AG04450 (cell line): ENCODE measurements around the gene CST3. TPM values are rescaled to one million over a fixed set of nuclear protein-coding genes. Genes with fewer than 3 reads are reported as not detected.

ENCODE experiments used
- CTCF ChIA-PET: fragments of 300-600, 350-600 bp; formaldehyde crosslinking; extraction: SDS; loops from one replicate; lab custom pipeline; 2022; ENCODE audit warnings: antibody characterized with exemption, inconsistent platforms; lab: Charles Lee
- POLR2A ChIA-PET: fragments of 350-600 bp; formaldehyde crosslinking; extraction: SDS; loops from one replicate; lab custom pipeline; 2021; ENCODE audit warnings: antibody characterized with exemption, inconsistent platforms; lab: Yijun Ruan, JAX
- DNase-seq: peaks from one replicate; pipeline ENCODE4 v3.0.0-alpha.2; 2011; ENCODE audit warnings: low read depth, low spot score
- H3K27ac ChIP-seq: one replicate; pipeline ENCODE4 v1.5.1; 2012; ENCODE audit warnings: low read depth, low read length, control low read depth
- H3K27me3 ChIP-seq: one replicate; pipeline ENCODE4 v1.6.0; 2012; ENCODE audit warnings: low read length; ENCODE audit not compliant: control insufficient read depth, insufficient read depth
- H3K4me3 ChIP-seq: 2 replicates; pipeline ENCODE4 v1.5.1; 2011; ENCODE audit warnings: mild to moderate bottlenecking, low read depth, low read length, control low read depth
- H3K9me3 ChIP-seq: 2 replicates; pipeline ENCODE4 v1.5.1; 2012; ENCODE audit warnings: low read length; ENCODE audit not compliant: control insufficient read depth, insufficient read depth
- CTCF ChIP-seq: IDR thresholded peaks from 2 replicates; pipeline ENCODE4 v1.5.1; 2011; ENCODE audit warnings: low read depth, low read length, control low read depth, inconsistent platforms
- polyA plus RNA-seq: library from polyadenylated mRNA; depleted of rRNA; stranded (reverse); fragments of >200 nt; gene quantifications from 2 replicates; pipeline ENCODE4 v1.2.3, GENCODE V29; 2011

Gene CST3
- polyA plus RNA-seq, 1 experiment = 166 TPM

- no peak overlapping the region for H3K4me3 ChIP-seq
- no peak for DNase-seq
- no peaks in the 10 kb centered on the region for H3K9me3 ChIP-seq
- ChIA-PET POLR2A (no interaction called here), CTCF (no interaction called here)
- no peak overlapping the region for H3K27ac ChIP-seq
- no peaks in the 10 kb centered on the region for H3K27me3 ChIP-seq
- no peak for TF ChIP-seq CTCF
These were observed 3.2 kb upstream of the CST3 start for GRCh38 chr20:23640671-23641667.

- TF ChIP-seq CTCF = no peak
- no peak overlapping the region for H3K4me3 ChIP-seq
- DNase-seq = no peak
- H3K9me3 ChIP-seq = no peaks in the 10 kb centered on the region
- no peaks in the 10 kb centered on the region for H3K27me3 ChIP-seq
- H3K27ac ChIP-seq = no peak overlapping the region
- ChIA-PET CTCF (no interaction called here), POLR2A (no interaction called here)
These were observed 2.4 kb upstream of the CST3 start for GRCh38 chr20:23640018-23640601.

- CTCF ChIA-PET = no interaction called here
- POLR2A ChIA-PET = no interaction called here
These were observed 1.8 kb upstream of the CST3 start for GRCh38 chr20:23639490-23639958.

GRCh38 chr20:23638309-23638708 lies 554 bp upstream of the CST3 start:
- DNase-seq = no peak
- ChIA-PET CTCF (no interaction called here), POLR2A (interaction anchor here (0.6 to 2.1 kb wide), 4 partner anchors 9 to 106 kb away, joined by 3 to 9 read pairs (median 6); no protein-coding TSS in a partner anchor)
- H3K27ac ChIP-seq = no peak overlapping the region
- H3K9me3 ChIP-seq = no peaks in the 10 kb centered on the region
- H3K27me3 ChIP-seq = no peaks in the 10 kb centered on the region
- TF ChIP-seq CTCF = no peak
- H3K4me3 ChIP-seq = no peak overlapping the region

More at GRCh38 chr20:23639490-23639958, 1.8 kb upstream of the CST3 start:
- Histone ChIP-seq H3K9me3 (no peaks in the 10 kb centered on the region), H3K27ac (no peak overlapping the region), H3K4me3 (no peak overlapping the region), H3K27me3 (no peaks in the 10 kb centered on the region)
- no peak for TF ChIP-seq CTCF
- DNase-seq = no peak
